NB4 (cell line): ENCODE measurements around the gene CAPSL.

Experiments used
- DNase-seq: peaks from one replicate; pipeline ENCODE4 v3.0.0; 2010; ENCODE audit warnings: low read depth
- H3K4me3 ChIP-seq: one replicate; pipeline ENCODE4 v1.5.1; 2011; ENCODE audit warnings: mild to moderate bottlenecking, low read depth, low read length, moderate library complexity
- MAX ChIP-seq: IDR thresholded peaks from 2 replicates; pipeline ENCODE4 v1.6.1; 2011; ENCODE audit warnings: low read depth, low read length
- MYC ChIP-seq: IDR thresholded peaks from 2 replicates; pipeline ENCODE4 v1.6.1; 2011; ENCODE audit warnings: low read depth, low read length
- POLR2A ChIP-seq: IDR thresholded peaks from 2 replicates; pipeline ENCODE4 v1.6.1; 2011; ENCODE audit warnings: mild to moderate bottlenecking; ENCODE audit not compliant: insufficient read length; ENCODE audit errors: extremely low read depth
- TF ChIP-seq, protein P1 (sequence below): IDR thresholded peaks from one replicate; pipeline ENCODE4 v1.5.1; 2012; ENCODE audit warnings: low read depth, low read length

The CAPSL gene

GRCh38 chr5:35855187-35855586 lies 83.2 kb downstream of the CAPSL start:
- TF ChIP-seq, protein P1, sequence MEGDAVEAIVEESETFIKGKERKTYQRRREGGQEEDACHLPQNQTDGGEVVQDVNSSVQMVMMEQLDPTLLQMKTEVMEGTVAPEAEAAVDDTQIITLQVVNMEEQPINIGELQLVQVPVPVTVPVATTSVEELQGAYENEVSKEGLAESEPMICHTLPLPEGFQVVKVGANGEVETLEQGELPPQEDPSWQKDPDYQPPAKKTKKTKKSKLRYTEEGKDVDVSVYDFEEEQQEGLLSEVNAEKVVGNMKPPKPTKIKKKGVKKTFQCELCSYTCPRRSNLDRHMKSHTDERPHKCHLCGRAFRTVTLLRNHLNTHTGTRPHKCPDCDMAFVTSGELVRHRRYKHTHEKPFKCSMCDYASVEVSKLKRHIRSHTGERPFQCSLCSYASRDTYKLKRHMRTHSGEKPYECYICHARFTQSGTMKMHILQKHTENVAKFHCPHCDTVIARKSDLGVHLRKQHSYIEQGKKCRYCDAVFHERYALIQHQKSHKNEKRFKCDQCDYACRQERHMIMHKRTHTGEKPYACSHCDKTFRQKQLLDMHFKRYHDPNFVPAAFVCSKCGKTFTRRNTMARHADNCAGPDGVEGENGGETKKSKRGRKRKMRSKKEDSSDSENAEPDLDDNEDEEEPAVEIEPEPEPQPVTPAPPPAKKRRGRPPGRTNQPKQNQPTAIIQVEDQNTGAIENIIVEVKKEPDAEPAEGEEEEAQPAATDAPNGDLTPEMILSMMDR = no peak
- TF ChIP-seq MYC (no peak), MAX (no peak), POLR2A (no peak)
- DNase-seq = no peak
- no peak overlapping the region for H3K4me3 ChIP-seq
